ENCODE data around the gene C17orf114.
"Not testable (repeated sequence)": the region's sequence is repeated elsewhere in the genome, so short reads cannot be mapped to it uniquely, and the experiment has no call there.

The C17orf114 gene

DNA sequence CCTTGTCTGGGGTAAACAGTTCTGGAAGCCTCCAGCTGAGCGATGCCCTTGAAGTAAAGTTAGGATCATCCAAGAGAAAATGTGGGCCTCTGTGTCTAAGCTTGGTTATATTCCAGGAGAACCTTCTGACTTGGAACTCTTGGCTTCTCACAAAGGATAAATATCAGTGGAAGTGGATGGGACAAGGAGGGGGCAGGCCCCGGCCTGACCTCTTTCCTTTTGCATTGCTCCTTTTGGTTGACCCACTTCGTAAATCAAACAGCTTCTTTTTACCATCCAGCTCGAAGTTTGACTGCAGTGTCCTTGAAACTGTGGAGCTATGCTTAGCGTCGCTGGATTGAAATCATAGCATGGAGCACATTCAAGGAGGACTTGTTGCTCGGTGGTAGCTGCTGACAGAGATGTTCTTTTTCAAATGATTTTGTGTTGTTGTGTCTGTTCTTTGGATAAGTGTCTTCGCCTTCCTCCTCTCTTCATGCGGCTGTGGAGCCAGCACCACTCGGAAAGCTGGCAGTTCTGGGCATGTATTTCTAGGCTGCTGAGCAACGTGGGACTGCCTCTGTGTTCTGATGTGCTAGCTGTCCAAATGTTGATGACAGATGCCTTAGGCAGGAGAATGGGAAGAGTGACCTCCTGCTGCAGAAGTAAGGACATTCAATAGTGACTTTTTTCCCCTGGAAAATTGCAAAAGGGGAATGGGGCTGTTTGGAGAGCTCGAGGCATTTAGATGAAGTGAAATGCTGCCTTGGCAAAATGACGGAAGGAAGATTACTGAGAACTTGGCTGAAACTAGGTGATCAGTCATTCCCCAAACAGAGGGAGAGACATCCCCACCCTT lies 35.6 kb upstream of the C17orf114 start:
- Histone ChIP-seq H3K9ac (ENCODE audit: low read length) (no peak overlapping the region), H3K4me3 (ENCODE audit: low read length) (no peak overlapping the region), H3K27me3 (ENCODE audit: control insufficient read depth, insufficient read depth, low read length) (no peaks in the 10 kb centered on the region), H3K36me3 (ENCODE audit: control insufficient read depth, insufficient read depth, low read length) (no peaks in the 10 kb centered on the region), H3K27ac (ENCODE audit: low read depth, low read length) (no peak overlapping the region), H3K4me1 (ENCODE audit: control insufficient read depth, insufficient read depth, low read length) (peaks cover 6% of the 10 kb centered on the region)

DNA sequence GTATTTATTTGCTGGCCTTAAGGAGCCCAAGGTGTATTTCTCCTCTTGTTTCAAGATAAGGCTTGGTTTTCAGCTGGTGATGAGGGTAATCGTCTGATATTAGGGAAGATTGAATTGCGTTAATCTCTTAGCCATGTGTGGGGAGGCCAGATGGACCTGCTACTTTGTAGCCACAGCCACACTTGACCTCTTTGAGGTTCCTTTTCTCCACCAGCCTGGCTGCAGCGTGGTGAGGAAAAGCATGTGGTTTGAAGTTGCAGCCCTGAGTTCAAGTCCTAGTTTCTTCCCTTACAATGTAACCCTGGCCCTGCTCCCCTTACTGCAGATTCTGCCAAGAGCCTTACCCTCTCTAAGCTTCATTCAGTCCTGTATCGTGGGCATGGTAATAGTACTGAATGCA lies 34.1 kb upstream of the C17orf114 start:
- no peak overlapping the region for H3K27ac ChIP-seq (ENCODE audit: low read depth, low read length)
- H3K36me3 ChIP-seq (ENCODE audit: control insufficient read depth, insufficient read depth, low read length): no peaks in the 10 kb centered on the region

DNA sequence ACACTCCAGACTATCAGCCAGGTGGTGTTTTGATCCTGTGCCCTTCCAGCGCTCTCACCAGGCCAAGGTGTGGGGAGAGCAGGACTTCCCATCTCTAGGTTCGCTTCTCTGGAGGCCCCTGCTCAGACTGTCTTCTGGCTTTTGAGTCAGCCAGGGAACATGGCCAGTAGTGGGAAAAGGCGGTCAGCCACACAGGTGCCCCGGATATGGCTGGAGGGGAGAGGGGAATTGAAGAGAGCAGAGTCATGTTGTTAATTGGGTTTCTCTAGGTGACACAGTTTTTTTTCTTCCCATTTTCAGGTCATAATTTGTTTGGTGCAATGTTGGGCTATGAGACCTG lies 32.5 kb upstream of the C17orf114 start:
- peaks cover 6% of the 10 kb centered on the region for H3K4me1 ChIP-seq (ENCODE audit: control insufficient read depth, insufficient read depth, low read length)
- no peak overlapping the region for H3K9ac ChIP-seq (ENCODE audit: low read length)
- peak overlapping the region; percentile 88 for H3K4me3 ChIP-seq (ENCODE audit: low read length)
- no peak overlapping the region for H3K27ac ChIP-seq (ENCODE audit: low read depth, low read length)
- no peaks in the 10 kb centered on the region for H3K27me3 ChIP-seq (ENCODE audit: control insufficient read depth, insufficient read depth, low read length)
- no peaks in the 10 kb centered on the region for H3K36me3 ChIP-seq (ENCODE audit: control insufficient read depth, insufficient read depth, low read length)

More for the DNA sequence above, 34.1 kb upstream of the C17orf114 start:
- H3K4me1 ChIP-seq (ENCODE audit: control insufficient read depth, insufficient read depth, low read length): peaks cover 6% of the 10 kb centered on the region
- no peaks in the 10 kb centered on the region for H3K27me3 ChIP-seq (ENCODE audit: control insufficient read depth, insufficient read depth, low read length)
- no peak overlapping the region for H3K4me3 ChIP-seq (ENCODE audit: low read length)
- no peak overlapping the region for H3K9ac ChIP-seq (ENCODE audit: low read length)

DNA sequence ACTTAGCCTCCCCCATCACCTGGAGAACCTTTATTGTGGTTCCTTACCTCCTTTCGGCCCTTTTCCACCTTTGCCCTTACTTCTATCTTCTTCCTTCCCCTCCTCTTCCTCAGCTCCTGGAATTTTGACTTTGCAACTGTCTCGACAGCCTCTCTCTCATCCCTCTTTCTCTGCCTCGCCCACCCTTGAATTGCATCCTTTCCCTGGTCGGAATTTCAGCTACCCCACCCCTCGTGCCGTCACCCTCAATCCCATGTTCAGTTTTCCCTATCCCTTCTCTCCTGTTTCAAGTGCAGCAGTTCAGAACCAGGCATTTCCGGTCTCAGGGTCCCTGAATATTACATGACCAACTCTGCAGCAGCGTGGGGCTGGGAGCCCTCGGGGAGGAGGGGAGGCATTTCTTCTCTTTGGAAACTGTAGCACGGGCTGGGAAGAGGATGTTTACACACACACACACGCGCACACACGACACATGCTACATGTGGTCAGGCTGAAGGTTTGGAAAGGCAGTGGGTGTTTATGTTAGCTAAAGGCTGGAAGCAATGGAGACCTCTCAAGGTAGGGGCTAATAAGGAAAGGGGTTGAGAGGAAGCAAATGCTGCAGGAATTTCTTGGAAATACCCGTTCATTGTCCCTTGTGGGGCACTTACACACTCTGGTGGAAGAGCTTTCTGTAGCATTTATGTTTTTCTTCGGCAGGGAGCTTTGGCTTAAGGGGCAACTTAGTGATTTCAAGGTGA lies 32.0 kb upstream of the C17orf114 start:
- H3K27me3 ChIP-seq (ENCODE audit: control insufficient read depth, insufficient read depth, low read length): no peaks in the 10 kb centered on the region
- peaks cover 6% of the 10 kb centered on the region for H3K4me1 ChIP-seq (ENCODE audit: control insufficient read depth, insufficient read depth, low read length)
- peak overlapping the region; percentile 88 for H3K4me3 ChIP-seq (ENCODE audit: low read length)
- H3K9ac ChIP-seq (ENCODE audit: low read length): peak overlapping the region; percentile 70
- no peaks in the 10 kb centered on the region for H3K36me3 ChIP-seq (ENCODE audit: control insufficient read depth, insufficient read depth, low read length)
- peak overlapping the region; percentile 80 for H3K27ac ChIP-seq (ENCODE audit: low read depth, low read length)

DNA sequence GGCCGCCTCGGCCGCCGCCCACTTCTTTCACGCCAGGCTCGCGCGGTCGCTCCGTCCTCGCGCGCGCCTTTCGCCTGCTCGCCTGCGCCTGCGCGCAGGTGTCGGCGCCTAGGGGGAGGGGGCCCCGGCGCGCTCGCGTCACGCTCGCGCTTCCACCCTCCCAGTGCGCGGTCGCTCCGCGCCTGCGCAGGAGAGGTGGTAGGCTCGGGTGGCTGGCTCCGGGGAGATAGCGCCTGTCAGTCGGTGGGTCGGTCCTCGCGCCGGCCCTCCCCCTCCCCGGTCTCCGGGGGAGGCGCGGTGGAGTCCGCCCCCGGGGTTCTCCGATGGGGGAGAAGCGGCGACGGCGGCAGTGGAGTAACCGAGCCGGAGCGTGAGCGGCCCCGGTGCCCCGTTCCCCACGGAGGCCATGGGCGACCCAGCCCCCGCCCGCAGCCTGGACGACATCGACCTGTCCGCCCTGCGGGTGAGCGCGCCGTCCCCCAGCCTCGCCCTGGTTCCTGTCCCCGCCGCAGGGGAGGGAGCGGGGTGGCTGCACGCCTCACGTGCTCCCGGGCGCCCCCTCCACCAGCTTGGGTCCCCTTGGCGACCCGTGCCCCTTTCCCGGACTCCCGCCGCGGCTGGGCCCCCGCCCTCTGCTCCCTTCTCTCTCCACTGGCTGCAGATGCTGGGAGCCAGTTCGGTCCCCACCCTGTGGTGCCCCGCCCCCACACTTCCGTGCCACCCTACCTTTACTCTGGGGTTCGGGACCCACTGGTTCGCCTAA lies 31.2 kb upstream of the C17orf114 start, which contains the start of gene MINK1:
Gene MINK1 (plus strand): TSS at position 163 of the 763 bp plus-strand sequence. CDS start 244 bp downstream, at position 407.
- Histone ChIP-seq H3K4me1 (ENCODE audit: control insufficient read depth, insufficient read depth, low read length) (peaks cover 6% of the 10 kb centered on the region), H3K9ac (ENCODE audit: low read length) (peak within 1 kb of the TSS; percentile 70), H3K27me3 (ENCODE audit: control insufficient read depth, insufficient read depth, low read length) (no peaks in the 10 kb centered on the region), H3K4me3 (ENCODE audit: low read length) (peak within 1 kb of the TSS; percentile 88), H3K27ac (ENCODE audit: low read depth, low read length) (peak within 1 kb of the TSS; percentile 80), H3K36me3 (ENCODE audit: control insufficient read depth, insufficient read depth, low read length) (no peaks in the 10 kb centered on the region)

DNA sequence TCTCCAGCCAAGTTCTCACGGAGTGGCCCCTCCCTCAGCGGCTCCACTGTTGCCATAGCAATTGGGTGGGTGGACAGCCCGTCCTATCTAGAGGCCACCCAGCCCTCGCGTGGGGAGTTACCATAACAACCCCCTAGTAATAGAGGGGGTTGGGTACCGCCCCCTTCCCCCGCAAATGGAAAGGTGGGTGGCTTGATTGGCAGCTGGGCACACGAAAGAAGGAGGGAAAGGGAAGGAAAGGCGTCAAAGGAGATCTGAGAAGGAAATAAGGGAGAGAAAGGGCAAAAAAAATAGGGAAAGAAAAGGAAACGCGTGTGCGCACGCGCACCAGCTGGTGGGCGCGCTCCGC lies 30.7 kb upstream of the C17orf114 start:
- H3K27me3 ChIP-seq (ENCODE audit: control insufficient read depth, insufficient read depth, low read length); H3K9ac ChIP-seq (ENCODE audit: low read length); H3K4me1 ChIP-seq (ENCODE audit: control insufficient read depth, insufficient read depth, low read length); H3K36me3 ChIP-seq (ENCODE audit: control insufficient read depth, insufficient read depth, low read length): not testable (repeated sequence)
- Histone ChIP-seq H3K4me3 (ENCODE audit: low read length) (peak overlapping the region; percentile 88), H3K27ac (ENCODE audit: low read depth, low read length) (peak overlapping the region; percentile 80)

DNA sequence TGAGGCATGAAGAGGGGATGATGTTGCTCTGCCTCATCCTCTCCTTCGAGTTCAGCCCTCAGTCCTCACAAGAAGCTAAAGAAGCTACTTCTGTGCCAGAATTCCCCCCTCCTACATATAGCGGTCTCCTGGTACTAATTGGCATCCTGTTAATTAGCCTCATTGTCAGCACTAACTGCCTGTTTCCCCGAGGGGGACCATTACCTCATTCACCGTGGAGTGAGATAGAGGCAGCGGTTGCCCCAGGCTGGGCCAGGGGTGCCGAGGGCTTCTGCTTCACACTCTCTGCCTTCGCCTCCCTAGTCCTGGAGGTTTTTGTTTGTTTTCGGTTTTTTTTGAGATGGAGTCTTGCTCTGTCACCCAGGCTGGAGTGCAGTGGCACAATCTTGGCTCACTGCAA lies 25.3 kb upstream of the C17orf114 start:
- no peaks in the 10 kb centered on the region for H3K36me3 ChIP-seq (ENCODE audit: control insufficient read depth, insufficient read depth, low read length)
- H3K4me3 ChIP-seq (ENCODE audit: low read length): no peak overlapping the region
- no peaks in the 10 kb centered on the region for H3K27me3 ChIP-seq (ENCODE audit: control insufficient read depth, insufficient read depth, low read length)
- H3K4me1 ChIP-seq (ENCODE audit: control insufficient read depth, insufficient read depth, low read length): no peaks in the 10 kb centered on the region
- no peak overlapping the region for H3K27ac ChIP-seq (ENCODE audit: low read depth, low read length)
- no peak overlapping the region for H3K9ac ChIP-seq (ENCODE audit: low read length)

DNA sequence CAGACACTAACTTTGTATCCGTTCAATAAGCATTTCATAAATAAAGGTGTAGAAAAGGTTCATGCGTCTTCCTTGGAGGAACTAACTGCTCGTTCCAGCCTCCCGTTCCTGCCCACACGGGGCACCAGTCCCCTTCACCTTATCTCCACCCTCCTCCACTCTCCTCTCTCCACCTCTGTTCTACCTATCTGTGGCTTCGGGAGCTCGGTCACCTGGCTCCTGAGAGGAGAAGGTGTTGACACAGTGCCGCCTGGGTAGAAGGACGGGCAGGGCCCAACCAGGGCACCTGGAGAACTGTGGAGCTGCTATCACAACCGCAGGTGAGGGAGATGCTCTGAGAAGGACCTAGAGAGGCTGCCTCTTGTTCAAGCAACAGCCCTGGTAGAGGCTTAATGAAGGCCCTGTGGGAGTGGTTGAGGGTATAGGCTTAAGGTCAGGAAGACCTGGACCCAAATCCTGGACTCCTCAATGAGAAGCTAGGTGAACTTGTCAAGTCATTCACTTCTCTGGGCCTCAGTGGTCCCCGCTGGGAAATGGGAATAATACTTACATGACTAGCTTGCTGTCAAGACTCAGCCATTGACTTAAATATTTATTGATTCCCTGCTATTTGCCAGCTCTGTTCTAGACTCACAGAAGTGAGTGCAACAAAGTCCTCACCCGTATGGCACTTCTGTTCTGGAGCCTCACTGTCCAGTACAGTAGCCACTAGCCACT lies 21.4 kb upstream of the C17orf114 start:
- Histone ChIP-seq H3K4me1 (ENCODE audit: control insufficient read depth, insufficient read depth, low read length) (no peaks in the 10 kb centered on the region), H3K36me3 (ENCODE audit: control insufficient read depth, insufficient read depth, low read length) (peaks cover 2% of the 10 kb centered on the region), H3K4me3 (ENCODE audit: low read length) (no peak overlapping the region)

DNA sequence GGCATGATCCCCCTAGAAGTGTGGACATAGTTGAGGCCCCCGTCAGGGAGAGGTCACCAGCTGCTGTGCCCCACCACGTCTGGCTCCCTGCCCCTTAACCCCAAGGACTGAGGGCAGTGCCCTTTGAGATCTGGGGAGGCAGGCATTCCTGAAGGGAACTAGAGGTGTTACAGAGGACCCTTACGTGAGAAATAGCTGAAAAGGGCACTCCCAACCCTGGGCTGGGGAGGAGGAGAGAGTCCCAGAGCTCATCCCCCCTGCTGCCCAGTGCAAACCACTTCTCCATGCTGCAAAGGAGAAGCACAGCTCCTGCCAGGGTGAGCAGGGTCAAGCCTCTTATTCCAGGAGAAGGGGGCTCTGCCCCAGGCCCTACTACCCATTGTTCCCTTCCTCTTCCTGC lies 20.7 kb upstream of the C17orf114 start:
- Histone ChIP-seq H3K4me1 (ENCODE audit: control insufficient read depth, insufficient read depth, low read length) (no peaks in the 10 kb centered on the region), H3K4me3 (ENCODE audit: low read length) (no peak overlapping the region), H3K27me3 (ENCODE audit: control insufficient read depth, insufficient read depth, low read length) (no peaks in the 10 kb centered on the region), H3K27ac (ENCODE audit: low read depth, low read length) (no peak overlapping the region), H3K36me3 (ENCODE audit: control insufficient read depth, insufficient read depth, low read length) (peaks cover 2% of the 10 kb centered on the region), H3K9ac (ENCODE audit: low read length) (no peak overlapping the region)

More for the DNA sequence above, 21.4 kb upstream of the C17orf114 start:
- Histone ChIP-seq H3K27ac (ENCODE audit: low read depth, low read length) (no peak overlapping the region), H3K27me3 (ENCODE audit: control insufficient read depth, insufficient read depth, low read length) (no peaks in the 10 kb centered on the region), H3K9ac (ENCODE audit: low read length) (no peak overlapping the region)

DNA sequence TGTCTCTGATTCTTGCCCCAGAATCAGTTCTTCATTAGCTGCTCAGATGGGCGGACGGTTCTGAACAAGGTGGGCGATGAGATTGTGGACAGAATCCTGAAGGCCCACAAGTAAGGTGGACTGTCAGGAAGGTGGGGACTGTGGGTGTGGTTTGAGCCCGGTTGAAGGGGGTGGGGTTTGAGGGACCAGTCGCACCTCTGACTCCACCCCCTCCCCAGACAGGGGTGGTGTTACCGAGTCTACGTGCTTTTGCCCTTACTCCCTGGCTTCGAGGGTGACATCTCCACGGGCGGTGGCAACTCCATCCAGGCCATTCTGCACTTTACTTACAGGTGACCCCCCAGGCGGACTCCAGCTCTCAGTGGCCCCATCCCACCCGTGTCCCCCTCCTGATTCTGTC lies 16.1 kb upstream of the C17orf114 start:
- H3K9ac ChIP-seq (ENCODE audit: low read length): no peak overlapping the region
- H3K27ac ChIP-seq (ENCODE audit: low read depth, low read length): no peak overlapping the region
- H3K4me1 ChIP-seq (ENCODE audit: control insufficient read depth, insufficient read depth, low read length): no peaks in the 10 kb centered on the region
- peaks cover 9% of the 10 kb centered on the region for H3K36me3 ChIP-seq (ENCODE audit: control insufficient read depth, insufficient read depth, low read length)
- no peak overlapping the region for H3K4me3 ChIP-seq (ENCODE audit: low read length)
- no peaks in the 10 kb centered on the region for H3K27me3 ChIP-seq (ENCODE audit: control insufficient read depth, insufficient read depth, low read length)

DNA sequence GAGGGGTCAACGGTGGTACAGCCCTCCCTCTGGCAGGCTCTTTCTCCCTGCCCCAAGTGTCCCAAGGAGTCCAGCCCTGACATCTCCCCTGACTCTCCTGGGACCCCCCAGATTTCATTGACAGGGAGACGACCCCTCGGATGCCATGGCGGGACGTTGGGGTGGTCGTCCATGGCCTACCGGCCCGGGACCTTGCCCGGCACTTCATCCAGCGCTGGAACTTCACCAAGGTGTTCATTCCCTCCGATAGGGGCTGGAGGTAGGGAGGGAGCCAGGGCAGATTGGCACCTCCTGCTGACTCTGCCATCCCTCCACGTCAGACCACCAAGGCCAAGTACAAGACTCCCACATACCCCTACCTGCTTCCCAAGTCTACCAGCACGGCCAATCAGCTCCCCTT lies 14.7 kb upstream of the C17orf114 start:
- H3K27ac ChIP-seq (ENCODE audit: low read depth, low read length): no peak overlapping the region
- no peak overlapping the region for H3K4me3 ChIP-seq (ENCODE audit: low read length)

More for the DNA sequence above, 14.7 kb upstream of the C17orf114 start:
- Histone ChIP-seq H3K36me3 (ENCODE audit: control insufficient read depth, insufficient read depth, low read length) (peaks cover 8% of the 10 kb centered on the region), H3K4me1 (ENCODE audit: control insufficient read depth, insufficient read depth, low read length) (no peaks in the 10 kb centered on the region), H3K9ac (ENCODE audit: low read length) (no peak overlapping the region), H3K27me3 (ENCODE audit: control insufficient read depth, insufficient read depth, low read length) (no peaks in the 10 kb centered on the region)
